Endothelial cell of umbilical vein (primary cell): Measurements from ENCODE around the gene C3. TPM values are rescaled to one million over a fixed set of nuclear protein-coding genes. Genes with fewer than 3 reads are reported as not detected.

ENCODE experiments used
- BruUV-seq: library from RNA; stranded (reverse); fragments of 400-500 nt; replicated peaks from 2 replicates; lab custom pipeline; 2021; lab: Mats Ljungman, UMichigan
- CTCF ChIA-PET: fragments of 300-600, 350-600 bp; sonication (Branson Sonifier 250); formaldehyde crosslinking; loops from one replicate; lab custom pipeline; 2021; ENCODE audit warnings: antibody characterized with exemption, inconsistent platforms; lab: Charles Lee
- POLR2A ChIA-PET: fragments of 300-600, 350-600 bp; sonication (Branson Sonifier 250); formaldehyde crosslinking; loops from one replicate; lab custom pipeline; 2021; ENCODE audit warnings: antibody characterized with exemption, inconsistent platforms; lab: Charles Lee
- DNase-seq: peaks from one replicate; pipeline ENCODE4 v3.0.0-alpha.2; 2011; ENCODE audit warnings: low read depth, low spot score
- FAIRE-seq: peaks from 2 replicates; lab custom pipeline; 2011; peaks lifted over from hg19 to GRCh38; lab: Jason Lieb, UNC
- H2AFZ ChIP-seq: 2 replicates; pipeline ENCODE4 v1.6.0; 2012; ENCODE audit warnings: low read depth, low read length, control low read depth, inconsistent platforms
- H3K27ac ChIP-seq: 2 replicates; pipeline ENCODE4 v1.5.1; 2011; ENCODE audit warnings: low read depth, mild to moderate bottlenecking, control low read depth, low read length, moderate library complexity; ENCODE audit not compliant: insufficient read depth
- H3K27me3 ChIP-seq, 2 experiments: 2 replicates each; pipeline versions ENCODE4 v1.6.0 to v1.6.1; 2011; ENCODE audit warnings: low read length in 2 of 2, mixed read lengths in 1 of 2; ENCODE audit not compliant: control insufficient read depth in 2 of 2, insufficient read depth in 2 of 2
- H3K36me3 ChIP-seq, 2 experiments: 2 replicates in 1 of 2; 3 replicates in 1 of 2; pipeline ENCODE4 v1.5.1; 2011; ENCODE audit warnings: low read length in 2 of 2, mild to moderate bottlenecking in 1 of 2, moderate library complexity in 1 of 2; ENCODE audit not compliant: control insufficient read depth in 2 of 2, insufficient read depth in 2 of 2; ENCODE audit errors: extremely low read depth in 1 of 2
- H3K4me1 ChIP-seq: 3 replicates; pipeline ENCODE4 v1.5.1; 2011; ENCODE audit warnings: mild to moderate bottlenecking, low read length; ENCODE audit not compliant: control insufficient read depth, insufficient read depth; ENCODE audit errors: extremely low read depth
- H3K4me2 ChIP-seq: 2 replicates; pipeline ENCODE4 v1.6.1; 2011; ENCODE audit warnings: low read length, control low read depth, mixed read lengths; ENCODE audit not compliant: insufficient read depth
- H3K4me3 ChIP-seq, 3 experiments: fragments of 200-600 bp in 1 of 3; sonication (generic), shearing (Covaris generic) in 1 of 3; replicated peaks in 1 of 3; 2 replicates each; pipeline ENCODE4 v1.5.1; 2011 to 2016; ENCODE audit warnings: control low read depth in 3 of 3, low read length in 3 of 3, mild to moderate bottlenecking in 2 of 3, inconsistent platforms in 1 of 3, low read depth in 1 of 3, moderate library complexity in 1 of 3; ENCODE audit not compliant: insufficient read depth in 1 of 3
- H3K79me2 ChIP-seq: 2 replicates; pipeline ENCODE4 v1.6.0; 2012; ENCODE audit warnings: low read length, inconsistent platforms; ENCODE audit not compliant: control insufficient read depth, insufficient read depth
- H3K9ac ChIP-seq: replicated peaks from 2 replicates; pipeline ENCODE3; 2011; ENCODE audit warnings: low read length, control low read depth; ENCODE audit not compliant: insufficient read depth; ENCODE audit errors: extremely low read depth
- H3K9me1 ChIP-seq: replicated peaks from 3 replicates; pipeline ENCODE4 v1.6.0; 2011; ENCODE audit warnings: mild to moderate bottlenecking, low read length; ENCODE audit not compliant: control insufficient read depth, insufficient read depth; ENCODE audit errors: extremely low read depth
- H3K9me3 ChIP-seq: replicated peaks from 2 replicates; pipeline ENCODE4 v1.5.1; 2012; ENCODE audit warnings: low read length, inconsistent platforms; ENCODE audit not compliant: control insufficient read depth, insufficient read depth
- H4K20me1 ChIP-seq: replicated peaks from 2 replicates; pipeline ENCODE3; 2011; ENCODE audit warnings: mild to moderate bottlenecking, low read length; ENCODE audit not compliant: control insufficient read depth, insufficient read depth; ENCODE audit errors: extremely low read depth
- CTCF ChIP-seq, 2 donors: IDR thresholded peaks; 1 replicate in 1 of 2; 2 replicates in 1 of 2; pipeline ENCODE4 v1.5.1; 2011; ENCODE audit warnings: low read length in 2 of 2, mild to moderate bottlenecking in 2 of 2, moderate library complexity in 2 of 2, control low read depth in 1 of 2, inconsistent platforms in 1 of 2, low read depth in 1 of 2; ENCODE audit not compliant: insufficient read depth in 1 of 2; ENCODE audit errors: extremely low read depth in 1 of 2
- EZH2 ChIP-seq: IDR thresholded peaks from 2 replicates; pipeline ENCODE4 v1.6.1; 2012; ENCODE audit warnings: borderline replicate concordance, low read depth, mild to moderate bottlenecking, moderate library complexity, low read length, inconsistent platforms; ENCODE audit not compliant: severe bottlenecking
- FOS ChIP-seq: IDR thresholded peaks from 2 replicates; pipeline ENCODE4 v1.6.1; 2011; ENCODE audit warnings: mild to moderate bottlenecking, low read length, moderate library complexity, borderline replicate concordance; ENCODE audit not compliant: insufficient read depth
- GATA2 ChIP-seq: IDR thresholded peaks from 2 replicates; pipeline ENCODE4 v1.7.0; 2011; ENCODE audit warnings: low read depth, mild to moderate bottlenecking, moderate library complexity, mixed read lengths, low read length; ENCODE audit not compliant: insufficient read length, insufficient read depth
- JUN ChIP-seq: IDR thresholded peaks from 2 replicates; pipeline ENCODE4 v1.6.1; 2011; ENCODE audit warnings: borderline replicate concordance, low read depth; ENCODE audit not compliant: insufficient read length, insufficient read depth
- MAX ChIP-seq: IDR thresholded peaks from 2 replicates; pipeline ENCODE4 v1.6.1; 2011; ENCODE audit not compliant: insufficient read depth, insufficient read length
- MYC ChIP-seq: IDR thresholded peaks from one replicate; pipeline ENCODE4 v1.6.1; 2011; ENCODE audit warnings: mild to moderate bottlenecking, low read depth, low read length
- POLR2A ChIP-seq: IDR thresholded peaks from 2 replicates; pipeline ENCODE4 v1.6.1; 2012; ENCODE audit warnings: low read depth, mild to moderate bottlenecking, control low read depth, low read length
- POLR2AphosphoS5 ChIP-seq: IDR thresholded peaks from 2 replicates; pipeline ENCODE4 v1.6.1; 2012; ENCODE audit warnings: low read depth, mild to moderate bottlenecking, control low read depth, low read length, moderate library complexity; ENCODE audit not compliant: insufficient read depth
- dilution Hi-C: fragments of 300-500 bp; cut with MboI; formaldehyde crosslinking; loops from one replicate; pipeline ENCODE4 v1.15.0; 2019; ENCODE audit warnings: low sequenced_read_pairs; ENCODE audit not compliant: extremely low pct_ligation_motif_present
- intact Hi-C: fragments of 100-400 bp; cut with micrococcal nuclease; formaldehyde crosslinking; loops from one replicate; pipeline ENCODE4 v1.10.0; 2022
- polyA plus RNA-seq, 4 experiments: library from polyadenylated mRNA; depleted of rRNA in 3 of 4; stranded (reverse) in 3 of 4; unstranded in 1 of 4; fragments of >200 nt; gene quantifications; 2 replicates each; pipeline versions ENCODE4 v1.2.1 to v1.2.3, GENCODE V29; 2011 to 2012; ENCODE audit warnings: missing spikeins in 1 of 4
- total RNA-seq: library from RNA; stranded (reverse); gene quantifications from 2 replicates; pipeline ENCODE4 v1.2.3, GENCODE V29; 2021

Gene C3
- total and polyA plus RNA-seq, 2 donors (not counting 3 experiments of a cell fraction or from before 2014, with no cell fraction given): 0.23 TPM; not detected in 1

DNA sequence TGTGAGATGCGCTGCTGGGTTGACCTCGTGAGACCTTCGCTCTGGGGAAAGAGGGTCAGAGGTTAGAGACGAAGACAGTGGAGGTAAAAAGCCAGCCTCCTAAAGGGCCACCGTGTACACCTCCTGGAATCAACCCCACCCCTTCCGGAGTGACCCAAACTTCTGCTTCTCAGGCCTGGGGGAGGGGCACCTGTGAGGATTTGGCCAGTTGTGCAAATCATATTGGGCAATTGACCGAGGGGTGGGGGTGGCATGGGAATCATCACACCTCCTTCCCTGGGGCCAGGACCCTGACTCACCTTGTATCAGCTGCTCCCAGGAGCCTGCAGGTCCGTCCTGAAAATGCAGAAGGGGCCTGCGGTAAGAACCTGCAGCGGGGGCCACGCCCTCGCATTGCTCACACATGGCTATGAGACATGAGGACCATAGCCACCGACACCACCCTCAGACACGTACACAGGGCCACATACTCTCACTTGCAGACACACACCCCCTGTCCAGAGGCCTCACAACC lies 53.3 kb downstream of the C3 start:
- no peak for FAIRE-seq
- H4K20me1 ChIP-seq: no peaks in the 10 kb centered on the region

More for the DNA sequence above, 53.3 kb downstream of the C3 start:
- DNase-seq: no peak
- POLR2A ChIA-PET: no interaction called here
- Histone ChIP-seq H3K4me2 (no peak overlapping the region), H3K9me1 (no peaks in the 10 kb centered on the region), H3K36me3 (no peaks in the 10 kb centered on the region), H3K4me3 (no peak overlapping the region), H3K4me1 (no peaks in the 10 kb centered on the region), H3K9me3 (no peaks in the 10 kb centered on the region), H3K27me3 (no peaks in the 10 kb centered on the region), H3K79me2 (no peaks in the 10 kb centered on the region), H3K27ac (no peak overlapping the region), H3K9ac (no peak overlapping the region), H2AFZ (no peak overlapping the region)
- dilution Hi-C loops (no loop called here), intact Hi-C loops (no loop called here)
- TF ChIP-seq POLR2AphosphoS5 (no peak), MYC (no peak), CTCF (IDR thresholded peaks at IDR 0.05; ENCODE audit: extremely low read depth in 1 of 2, insufficient read depth in 1 of 2, low read depth in 1 of 2, low read length in 2 of 2) (no peak), GATA2 (no peak), FOS (no peak), JUN (no peak), MAX (no peak), POLR2A (no peak), EZH2 (no peak)
- CTCF ChIA-PET: no interaction called here
- no TSS peak for BruUV-seq
